LHCN-M2 (cell line): ENCODE measurements around the gene EDAR. TPM values are rescaled to one million over a fixed set of nuclear protein-coding genes. Genes with fewer than 3 reads are reported as not detected.

ENCODE experiments used
- DNase-seq: peaks from one replicate; pipeline ENCODE4 v3.0.0-alpha.2; 2012; ENCODE audit warnings: low read depth
- total RNA-seq: library from RNA; depleted of rRNA; stranded (reverse); fragments of >200 nt; gene quantifications from 2 replicates; pipeline ENCODE4 v1.2.3, GENCODE V29; 2014

EDAR gene
- total RNA-seq, 1 experiment from 2014 or later, result not detected

DNA sequence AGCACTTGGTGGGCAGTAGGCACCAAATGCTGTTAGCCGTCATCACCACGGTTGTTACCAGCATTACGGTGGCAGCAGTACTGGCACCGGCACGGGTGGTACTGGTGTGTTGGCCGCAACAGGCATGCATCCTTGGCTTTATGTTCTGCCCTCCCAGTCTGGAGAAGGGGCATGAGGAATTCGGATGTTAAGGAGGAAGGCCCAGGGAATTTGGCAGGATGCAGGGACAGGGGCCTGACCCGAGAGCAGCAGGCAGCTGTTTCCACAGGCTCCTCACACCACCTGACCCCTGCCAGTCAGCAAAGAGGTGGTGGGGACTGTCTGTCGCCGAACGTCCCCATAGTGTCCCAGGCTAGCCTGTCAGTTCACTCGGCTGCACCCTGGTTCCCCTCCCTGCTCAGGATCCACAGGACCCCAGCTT is 79.0 kb downstream of the EDAR start:
- no peak for DNase-seq

DNA sequence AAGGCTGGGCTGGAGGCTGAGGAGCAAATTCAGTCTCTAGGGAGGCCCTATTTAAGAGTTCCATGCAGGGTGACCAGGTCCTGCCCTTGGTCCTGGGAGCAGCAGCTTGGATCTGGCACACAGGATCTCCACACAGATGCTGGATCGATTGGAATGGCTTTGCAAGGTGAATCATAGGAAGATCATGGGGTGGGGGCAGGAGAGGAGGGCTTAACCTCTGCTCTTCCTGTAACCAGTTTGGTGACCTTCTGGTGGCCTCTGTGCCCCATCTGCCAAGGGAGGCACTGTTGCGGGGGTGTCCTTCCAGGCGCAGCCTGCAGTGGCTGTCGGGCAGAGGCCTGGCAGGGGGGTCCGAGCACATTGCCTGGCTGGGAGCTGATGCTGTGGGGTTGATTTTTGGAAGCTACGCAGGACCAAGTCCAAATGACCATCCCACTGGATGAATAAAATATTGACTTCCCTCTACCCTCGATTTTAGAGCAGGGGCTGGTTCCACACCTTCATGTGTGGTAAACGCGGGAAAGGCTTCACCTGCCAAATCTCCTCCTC is 79.7 kb downstream of the EDAR start:
- DNase-seq, result no peak

DNA sequence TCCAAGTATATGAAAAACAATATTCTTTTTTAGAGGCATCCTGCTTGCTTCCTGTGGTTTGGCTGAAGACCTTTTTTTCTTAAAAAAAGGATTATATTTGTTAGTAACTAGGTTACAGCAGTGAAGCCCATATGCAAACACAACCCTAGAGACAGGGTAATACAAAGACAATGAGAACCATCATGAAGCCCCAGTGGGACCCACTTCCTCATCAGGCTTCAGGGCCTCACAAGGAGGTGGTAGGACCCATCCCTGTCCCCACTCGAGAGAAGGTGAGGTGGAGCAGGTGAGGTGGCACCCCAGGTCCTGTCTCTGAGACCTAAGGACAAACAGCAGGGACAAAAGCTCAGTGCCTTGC is 80.3 kb downstream of the EDAR start:
- no peak for DNase-seq

DNA sequence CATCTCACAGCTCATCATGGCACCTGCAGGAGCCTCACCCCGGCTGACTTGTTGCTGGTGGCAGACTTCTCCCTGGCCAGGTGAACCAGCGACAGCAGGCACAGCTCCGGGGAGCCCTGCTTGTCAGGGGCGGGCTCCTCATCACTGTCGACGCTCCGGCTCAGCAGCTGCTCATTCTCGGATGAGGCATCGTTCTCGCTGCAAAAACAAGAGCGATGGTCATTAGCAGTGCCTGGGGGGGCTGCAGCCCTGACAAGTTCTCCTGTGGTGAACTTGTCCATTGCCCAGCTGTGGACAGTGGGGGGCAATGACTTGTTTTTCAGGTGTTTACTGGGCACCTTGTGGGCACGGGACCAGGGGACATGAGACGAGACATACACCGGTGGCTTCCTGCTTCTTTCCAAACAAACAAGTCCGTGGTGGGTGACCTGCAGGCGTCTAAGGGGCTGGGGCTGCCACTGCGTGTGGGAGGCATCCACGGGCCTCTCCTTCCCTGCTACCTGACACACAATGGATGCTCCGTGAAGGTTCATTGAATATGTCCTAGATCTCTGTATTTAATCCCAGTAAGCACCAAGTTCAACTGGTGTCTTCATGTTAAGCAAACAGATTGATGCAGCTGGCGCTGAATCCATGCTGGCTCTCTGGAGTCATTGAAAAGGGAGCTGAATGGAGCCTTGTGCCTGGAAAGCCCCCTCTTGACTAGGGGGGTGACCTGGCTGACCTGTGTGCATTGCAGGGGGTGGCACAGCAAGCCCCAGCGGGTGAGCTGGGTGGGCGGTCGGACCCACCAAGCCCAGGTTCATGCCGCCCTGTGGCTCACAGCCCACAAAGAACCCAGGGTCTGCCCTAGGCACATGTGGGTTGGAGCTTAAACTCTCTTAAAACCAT is 81.0 kb downstream of the EDAR start:
- DNase-seq, result no peak

DNA sequence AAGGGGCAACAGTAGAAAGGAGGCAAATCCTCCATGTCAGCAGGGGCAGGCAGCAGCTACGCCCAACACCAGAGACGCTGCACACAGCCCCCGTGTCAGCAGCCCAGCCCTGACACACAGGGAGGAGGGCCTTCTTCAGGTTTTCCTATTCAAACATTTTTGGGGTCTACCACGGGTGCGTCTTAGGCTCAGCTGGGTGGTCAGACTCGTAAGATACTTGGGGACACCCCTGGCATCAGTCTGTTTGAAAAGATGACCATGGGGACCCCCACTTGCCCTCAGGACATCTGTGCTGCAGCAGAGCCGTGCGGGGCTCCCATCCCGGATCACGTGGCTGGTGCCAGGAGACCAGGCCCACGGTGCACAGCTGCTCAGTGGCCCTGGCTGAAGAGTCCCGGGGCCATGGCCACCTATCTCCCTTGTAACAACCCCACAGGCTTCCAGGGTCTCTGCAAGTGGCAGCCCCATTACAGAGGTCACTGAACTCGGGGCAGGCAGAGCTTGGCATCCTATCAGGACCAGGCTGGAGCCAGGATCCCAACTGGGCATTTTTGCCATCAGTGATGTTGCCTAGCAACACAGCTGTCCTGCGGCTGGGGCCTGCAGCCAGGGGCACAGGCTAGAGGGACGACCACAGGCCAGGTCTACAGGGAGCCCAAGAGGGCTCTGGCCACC is 82.5 kb downstream of the EDAR start:
- peak; percentile 7 for DNase-seq

DNA sequence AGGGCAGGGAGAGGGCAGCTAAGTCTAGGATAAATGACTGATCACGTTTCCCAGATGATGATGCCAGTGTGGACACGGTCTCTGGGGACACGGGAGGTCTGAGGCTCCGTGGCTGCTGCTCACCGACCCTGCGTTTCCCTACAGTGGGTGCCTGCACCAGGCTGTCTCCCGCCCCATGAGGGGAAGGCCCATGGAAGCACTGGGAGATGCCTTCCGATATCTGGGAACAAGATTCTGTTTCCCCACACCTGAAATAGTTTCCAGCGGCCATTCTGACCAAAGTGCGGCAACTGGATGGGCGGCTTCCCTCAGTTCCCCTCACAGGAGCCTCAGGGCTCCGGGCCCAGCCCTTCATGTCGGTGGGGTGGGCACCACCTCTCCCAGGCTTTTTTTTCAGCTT is 83.1 kb downstream of the EDAR start:
- DNase-seq, result no peak

DNA sequence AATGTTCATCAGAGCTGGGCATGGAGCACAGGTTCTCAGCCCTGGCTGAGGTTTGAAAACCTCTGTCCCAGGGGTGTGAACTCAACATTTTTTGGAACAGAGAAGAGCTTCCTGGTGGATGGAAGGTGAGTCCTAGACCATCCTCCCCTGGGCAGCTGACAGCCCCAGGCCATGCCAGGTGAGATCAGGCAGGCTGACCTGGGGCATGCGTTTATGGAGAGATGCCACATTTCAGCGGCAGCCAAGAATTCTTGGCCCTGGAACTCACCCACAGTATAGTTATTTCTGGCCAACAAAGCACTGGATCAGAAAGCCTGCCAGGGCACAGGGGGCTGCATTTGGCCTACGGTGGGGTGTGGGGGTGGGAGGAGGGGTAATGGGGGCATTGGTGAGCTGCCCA is 83.8 kb downstream of the EDAR start:
- DNase-seq, result no peak

DNA sequence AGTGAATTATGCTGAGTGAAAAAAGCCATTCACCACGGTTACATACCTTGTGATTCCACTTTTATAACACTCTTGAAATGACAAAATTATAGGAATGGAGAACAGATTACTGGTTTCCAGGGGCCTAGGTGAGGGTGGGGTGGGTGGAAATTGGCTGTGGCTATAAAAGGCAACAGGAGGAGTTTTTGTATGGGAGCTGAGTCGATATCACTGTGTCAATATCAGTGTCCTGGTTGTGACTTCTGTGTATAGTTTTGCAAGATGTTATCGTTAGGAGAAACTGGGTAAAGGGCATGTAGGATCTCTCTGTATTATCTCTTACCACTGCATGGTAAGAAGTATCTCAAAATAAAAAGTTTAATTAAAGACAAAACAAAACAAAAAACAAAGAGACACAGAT is 84.3 kb downstream of the EDAR start:
- no peak for DNase-seq

DNA sequence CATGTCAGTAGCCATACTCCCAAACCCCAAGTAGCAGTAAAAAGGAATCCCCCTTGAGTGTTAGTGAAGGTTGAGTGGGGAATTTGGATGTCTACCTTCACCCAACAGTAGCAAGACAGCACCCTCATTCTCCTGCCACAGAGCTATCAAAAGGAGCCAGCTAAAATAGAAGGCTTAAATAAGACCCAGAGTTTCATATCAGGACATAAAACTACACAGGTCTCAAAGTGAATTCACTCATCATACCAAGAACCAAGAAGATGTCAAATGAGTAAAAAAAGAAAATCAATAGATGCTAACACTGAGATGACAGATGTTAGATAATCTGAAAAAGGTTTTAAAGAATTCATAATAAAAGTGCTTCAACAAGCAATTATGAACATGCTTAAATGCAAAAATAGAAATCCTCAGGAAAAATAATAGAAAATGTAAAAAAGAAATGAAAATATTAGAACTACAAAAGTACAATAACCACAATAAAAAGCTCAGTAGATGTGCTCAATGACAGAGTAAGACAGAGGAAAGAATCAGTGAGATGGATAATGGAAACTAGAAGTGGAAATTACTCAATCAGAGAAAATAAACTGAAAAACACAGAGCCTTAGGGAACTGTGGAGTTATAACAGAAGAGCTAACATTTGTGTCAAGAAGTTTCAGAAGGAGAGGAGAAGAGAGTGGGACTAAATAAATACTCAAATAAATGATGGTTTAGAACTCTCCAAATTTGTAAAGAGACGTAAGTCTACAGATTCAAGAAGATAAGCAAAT is 90.5 kb downstream of the EDAR start:
- no peak for DNase-seq

DNA sequence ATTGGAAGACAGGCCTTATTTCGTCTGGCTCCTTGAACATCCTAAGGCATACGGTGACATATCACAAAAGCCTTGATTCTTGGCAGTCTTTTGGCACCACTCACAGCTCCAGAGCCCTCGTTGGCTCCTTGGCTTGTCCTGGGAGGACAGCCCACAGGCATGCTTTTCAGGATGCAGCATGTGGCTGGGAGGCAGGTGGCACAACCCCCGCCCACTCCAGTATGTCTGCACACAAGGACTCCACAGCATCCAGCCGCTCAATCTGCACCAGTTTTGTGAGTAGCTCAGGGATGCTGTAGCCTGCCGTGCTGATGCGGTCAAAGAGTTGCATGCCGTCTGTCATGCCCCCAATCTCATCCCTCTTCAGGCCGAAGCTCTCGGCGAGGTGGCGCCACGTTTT is 92.3 kb downstream of the EDAR start:
- DNase-seq, result no peak

DNA sequence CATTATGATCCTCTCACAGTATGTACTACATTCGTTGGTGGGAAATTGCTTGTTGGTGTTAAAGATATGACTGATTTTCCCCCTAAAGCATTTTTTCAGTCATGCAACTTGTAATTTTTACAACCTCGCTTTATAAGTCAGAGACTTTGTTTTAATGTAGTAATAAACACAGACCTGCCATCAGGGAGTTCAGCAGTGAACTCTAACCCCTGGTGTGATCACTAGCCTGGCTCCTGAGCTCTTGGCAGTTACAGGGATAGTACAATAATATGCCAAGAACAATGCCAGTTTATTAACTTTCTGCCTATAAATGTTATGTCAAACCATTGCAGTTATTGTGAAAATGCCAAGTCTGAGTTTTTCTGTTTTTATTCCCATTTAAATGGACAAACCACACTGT is 93.8 kb downstream of the EDAR start:
- DNase-seq, result no peak

DNA sequence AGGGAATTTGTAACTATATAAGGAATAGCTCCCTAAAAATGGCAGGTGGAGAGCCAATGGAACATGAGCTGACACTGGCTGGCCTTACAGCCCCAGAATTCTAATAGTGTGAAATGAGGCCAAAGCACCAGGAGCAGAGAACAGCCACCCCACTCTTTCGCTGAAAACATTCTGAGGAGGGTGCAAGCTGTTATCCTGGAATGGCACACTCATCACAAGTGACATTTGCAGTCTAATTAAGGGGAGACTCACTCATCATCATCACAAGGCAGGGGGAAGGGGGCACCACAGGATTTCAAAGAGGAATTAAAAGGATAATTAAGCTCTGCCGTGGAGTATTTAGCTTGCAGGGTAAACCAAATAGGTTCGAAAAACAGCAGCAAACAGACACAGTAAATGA is 94.3 kb downstream of the EDAR start:
- DNase-seq, result no peak

DNA sequence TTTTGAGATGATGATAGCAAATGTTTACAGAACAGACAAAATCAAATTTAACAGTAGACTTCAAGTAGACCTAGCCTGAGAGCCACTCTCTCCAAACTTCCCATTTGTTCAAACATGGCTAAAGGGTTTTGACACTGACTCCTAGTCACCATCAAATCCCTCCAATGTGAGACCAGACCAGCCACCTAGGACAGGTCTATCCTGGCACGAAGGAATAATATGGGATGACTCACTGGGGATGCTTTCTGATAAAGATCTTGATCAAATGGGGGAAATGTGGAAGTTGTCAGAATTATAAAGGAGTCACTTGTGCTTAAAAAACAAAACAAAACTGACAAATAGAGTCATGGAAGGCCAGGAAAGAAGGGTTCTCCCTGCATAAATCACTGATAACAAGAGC is 95.7 kb downstream of the EDAR start:
- no peak for DNase-seq

DNA sequence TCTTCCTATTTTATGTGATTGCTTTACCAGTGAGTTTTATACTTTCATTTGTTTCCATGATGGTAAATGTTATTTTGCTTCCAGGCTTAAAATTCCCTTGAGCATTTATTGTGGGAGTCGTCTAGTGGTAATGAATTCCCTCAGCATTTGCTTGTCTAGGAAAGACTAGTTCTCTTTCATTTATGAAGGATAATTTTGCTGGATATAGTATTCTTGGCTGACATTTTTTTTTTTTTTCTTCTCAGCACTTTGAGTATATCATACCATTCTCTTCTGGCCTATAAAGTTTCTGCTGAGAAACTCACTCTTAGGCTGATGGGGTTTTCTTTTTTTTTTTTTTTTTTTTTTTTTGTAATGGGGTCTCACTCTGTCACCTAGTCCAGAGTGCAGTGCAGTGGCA is 99.1 kb downstream of the EDAR start:
- DNase-seq, result no peak

DNA sequence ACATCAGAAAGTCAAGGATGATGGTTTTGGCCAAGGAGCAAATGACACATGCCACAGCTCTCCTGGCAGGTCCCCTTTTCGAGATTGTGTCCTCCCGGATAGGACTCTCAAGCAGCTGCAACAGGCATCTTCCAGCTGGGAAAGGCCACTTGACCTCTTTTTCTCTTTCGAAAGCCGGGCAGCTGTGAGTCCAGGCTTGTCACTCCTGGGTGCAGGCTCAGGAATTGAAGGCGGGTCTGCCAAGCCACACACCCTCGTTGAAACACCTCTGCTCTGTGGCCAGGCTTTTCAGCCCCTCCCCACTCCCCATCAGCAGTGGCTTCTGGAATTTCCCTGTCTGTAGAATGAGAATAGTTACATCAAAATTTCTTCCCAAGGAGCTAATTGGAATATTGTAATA is 104.4 kb downstream of the EDAR start:
- peak; percentile 43 for DNase-seq

DNA sequence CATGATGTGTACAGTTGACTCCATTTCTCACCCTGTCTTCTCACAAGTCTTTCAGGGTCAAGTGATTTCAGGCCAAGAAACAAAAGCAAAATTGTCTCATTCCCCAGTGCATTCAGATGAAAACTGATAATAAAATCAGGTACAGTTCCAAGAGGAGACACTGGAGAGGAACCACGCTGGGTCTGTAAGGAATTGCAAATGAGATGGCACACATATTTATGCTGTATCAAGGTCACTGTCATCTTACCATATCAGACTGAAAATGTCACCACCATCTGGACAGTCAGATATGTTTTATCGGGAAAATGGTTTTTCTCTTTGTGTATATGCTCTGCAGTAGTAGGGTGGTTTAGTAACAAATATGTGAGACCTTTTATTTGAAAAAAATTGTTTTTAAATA is 110.7 kb downstream of the EDAR start:
- no peak for DNase-seq

DNA sequence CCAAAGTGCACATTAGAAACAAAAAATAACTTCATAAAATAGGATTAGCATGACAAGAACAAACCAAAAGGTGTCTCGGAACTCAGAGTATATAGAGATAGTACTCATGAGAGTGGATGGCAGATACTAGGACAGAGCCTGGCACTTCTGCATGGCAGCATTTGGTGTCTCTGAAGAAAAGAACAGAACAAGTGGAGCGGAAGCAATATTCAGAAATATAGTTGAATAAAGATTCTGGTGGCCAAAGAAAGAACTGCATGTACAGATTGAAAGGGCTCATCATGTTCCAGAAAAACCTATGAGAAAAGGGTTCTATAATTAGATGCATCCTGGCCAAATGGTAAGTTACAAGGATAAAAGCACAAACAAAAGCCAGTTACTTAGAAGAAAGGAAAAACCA is 111.5 kb downstream of the EDAR start:
- DNase-seq, result no peak

DNA sequence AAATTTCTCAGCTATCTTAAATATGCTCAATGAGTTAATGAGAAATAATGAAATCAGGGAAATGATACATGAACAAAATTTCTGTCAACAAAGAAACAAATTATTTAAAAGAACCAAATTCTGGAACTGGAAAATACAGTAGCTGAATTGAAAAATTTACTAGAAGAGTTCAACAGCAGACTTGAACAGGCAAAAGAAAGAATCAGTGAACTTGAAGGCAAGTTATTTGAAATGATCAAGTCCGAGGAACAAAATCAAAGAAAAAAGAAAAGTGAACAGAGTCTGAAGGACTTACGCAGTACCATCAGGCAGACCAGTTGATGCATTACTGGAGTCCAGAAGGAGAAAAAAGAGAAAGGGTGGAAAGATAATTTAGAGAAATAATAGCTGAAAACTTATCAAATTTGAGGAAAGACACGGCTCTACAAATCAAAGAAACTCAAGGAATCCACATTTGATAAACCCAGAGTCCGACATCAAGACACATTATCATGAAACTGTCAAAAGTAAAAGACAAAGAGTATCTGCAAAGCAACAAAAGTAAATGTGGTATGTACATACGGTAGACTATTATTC is 118.9 kb downstream of the EDAR start:
- DNase-seq, result no peak

DNA sequence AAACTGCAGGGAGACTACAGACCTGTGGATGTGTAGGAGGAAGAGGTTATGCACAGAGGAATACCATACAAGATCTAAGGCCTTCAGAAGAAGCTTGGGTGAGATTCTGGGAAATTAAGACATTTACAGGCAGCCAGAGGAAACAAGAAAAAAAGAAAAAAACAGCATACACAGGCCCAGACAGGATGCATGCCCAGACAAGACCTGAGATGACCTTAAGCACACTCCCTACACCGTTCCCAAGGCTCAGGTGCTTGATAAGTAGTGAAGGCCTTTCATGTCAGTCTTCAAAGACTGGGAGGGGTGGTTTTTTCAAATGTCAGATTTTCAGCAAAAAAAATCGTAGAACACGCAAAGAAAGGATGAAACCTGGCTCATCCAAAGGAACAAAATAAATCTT is 119.5 kb downstream of the EDAR start:
- DNase-seq, result no peak

DNA sequence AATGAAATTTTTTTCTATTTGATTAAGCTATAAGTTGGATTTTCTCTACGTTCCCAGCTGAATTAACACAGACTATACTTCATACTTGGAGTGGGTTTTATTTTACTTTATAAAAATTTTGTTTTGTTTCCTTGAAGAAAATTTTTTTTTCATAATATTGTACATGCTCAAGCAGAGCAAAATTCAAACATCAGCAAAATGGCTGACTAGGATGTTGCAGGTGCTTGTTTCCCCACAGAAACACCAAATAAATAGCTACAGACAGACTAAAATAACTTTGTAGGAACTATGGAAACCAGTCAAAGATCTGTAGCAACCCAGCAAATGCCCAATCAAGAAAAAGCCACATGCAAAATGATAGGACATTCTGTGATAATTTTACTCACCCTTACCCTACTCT is 120.1 kb downstream of the EDAR start:
- DNase-seq, result no peak

DNA sequence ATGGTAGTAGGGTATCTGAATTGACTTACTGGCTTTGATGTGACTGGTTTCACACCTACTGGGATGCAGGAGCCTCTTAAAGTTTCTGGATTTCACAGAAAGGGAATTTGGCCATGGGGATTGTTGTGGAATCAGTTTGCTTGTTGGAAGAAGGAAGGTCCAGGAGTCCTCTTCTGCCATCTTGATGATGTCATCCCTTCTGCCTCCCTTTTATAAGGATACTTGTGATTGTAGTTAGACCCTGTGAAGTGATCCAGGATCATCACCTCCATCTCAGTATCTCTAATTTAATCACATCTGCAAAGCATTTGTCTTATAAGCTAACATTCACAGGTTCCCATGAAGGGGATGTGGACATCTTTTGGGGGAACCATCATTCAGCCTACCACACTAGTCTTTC is 123.0 kb downstream of the EDAR start:
- DNase-seq, result no peak

DNA sequence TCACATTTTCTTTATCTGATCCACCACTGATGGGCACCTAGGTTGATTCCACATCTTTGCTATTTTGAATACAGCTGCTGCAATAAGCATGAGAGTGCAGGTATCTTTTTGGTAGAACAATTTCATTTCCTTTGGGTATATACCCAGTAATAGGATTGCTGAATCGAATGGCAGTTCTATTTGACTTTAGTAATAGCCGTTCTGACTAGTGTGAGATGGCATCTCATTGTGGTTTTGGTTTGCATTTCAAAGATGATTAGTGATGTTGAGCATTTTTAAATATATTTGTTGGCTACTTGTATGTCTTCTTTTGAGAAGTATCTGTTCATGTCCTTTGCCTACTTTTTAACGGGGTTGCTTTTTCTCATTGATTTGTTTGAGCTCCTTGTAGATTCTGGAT is 130.1 kb downstream of the EDAR start:
- DNase-seq, result peak; percentile 69
